GDM1 (cell line): Measurements from ENCODE around the gene TRAK1.
"Not testable (repeated sequence)": the region's sequence is repeated elsewhere in the genome, so short reads cannot be mapped to it uniquely, and the experiment has no call there.

ENCODE experiments used
- DNase-seq: peaks from one replicate; lab custom pipeline; 2025; lab: John Stamatoyannopoulos, UW

Gene TRAK1, protein sequence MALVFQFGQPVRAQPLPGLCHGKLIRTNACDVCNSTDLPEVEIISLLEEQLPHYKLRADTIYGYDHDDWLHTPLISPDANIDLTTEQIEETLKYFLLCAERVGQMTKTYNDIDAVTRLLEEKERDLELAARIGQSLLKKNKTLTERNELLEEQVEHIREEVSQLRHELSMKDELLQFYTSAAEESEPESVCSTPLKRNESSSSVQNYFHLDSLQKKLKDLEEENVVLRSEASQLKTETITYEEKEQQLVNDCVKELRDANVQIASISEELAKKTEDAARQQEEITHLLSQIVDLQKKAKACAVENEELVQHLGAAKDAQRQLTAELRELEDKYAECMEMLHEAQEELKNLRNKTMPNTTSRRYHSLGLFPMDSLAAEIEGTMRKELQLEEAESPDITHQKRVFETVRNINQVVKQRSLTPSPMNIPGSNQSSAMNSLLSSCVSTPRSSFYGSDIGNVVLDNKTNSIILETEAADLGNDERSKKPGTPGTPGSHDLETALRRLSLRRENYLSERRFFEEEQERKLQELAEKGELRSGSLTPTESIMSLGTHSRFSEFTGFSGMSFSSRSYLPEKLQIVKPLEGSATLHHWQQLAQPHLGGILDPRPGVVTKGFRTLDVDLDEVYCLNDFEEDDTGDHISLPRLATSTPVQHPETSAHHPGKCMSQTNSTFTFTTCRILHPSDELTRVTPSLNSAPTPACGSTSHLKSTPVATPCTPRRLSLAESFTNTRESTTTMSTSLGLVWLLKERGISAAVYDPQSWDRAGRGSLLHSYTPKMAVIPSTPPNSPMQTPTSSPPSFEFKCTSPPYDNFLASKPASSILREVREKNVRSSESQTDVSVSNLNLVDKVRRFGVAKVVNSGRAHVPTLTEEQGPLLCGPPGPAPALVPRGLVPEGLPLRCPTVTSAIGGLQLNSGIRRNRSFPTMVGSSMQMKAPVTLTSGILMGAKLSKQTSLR

GRCh38 chr3:42090973-42091731 lies at the start of gene TRAK1:
TRAK1 (plus strand) TSS chr3:42091357; CDS start chr3:42091470, 113 bp downstream.
- DNase-seq = no peak

DNA sequence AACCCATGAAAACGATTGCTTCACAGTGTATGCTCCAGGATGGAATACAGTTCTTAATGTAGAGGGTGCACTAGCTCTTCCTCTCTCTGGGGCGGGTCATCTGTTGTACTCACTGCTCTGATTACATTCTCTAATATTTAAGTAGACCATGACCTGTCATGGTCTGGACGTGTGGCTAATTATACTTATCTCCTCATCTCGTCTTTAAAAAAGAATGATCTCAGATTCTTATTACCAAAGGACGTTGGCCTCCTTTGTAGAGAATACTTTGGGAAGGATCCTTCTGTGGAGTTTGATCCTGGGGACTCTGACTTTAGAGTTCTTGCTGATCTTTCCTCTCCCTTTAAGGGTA lies 48.4 kb upstream of the TRAK1 start:
- DNase-seq = no peak

GRCh38 chr3:42043099-42043813 lies 47.9 kb upstream of the TRAK1 start:
- DNase-seq = no peak

DNA sequence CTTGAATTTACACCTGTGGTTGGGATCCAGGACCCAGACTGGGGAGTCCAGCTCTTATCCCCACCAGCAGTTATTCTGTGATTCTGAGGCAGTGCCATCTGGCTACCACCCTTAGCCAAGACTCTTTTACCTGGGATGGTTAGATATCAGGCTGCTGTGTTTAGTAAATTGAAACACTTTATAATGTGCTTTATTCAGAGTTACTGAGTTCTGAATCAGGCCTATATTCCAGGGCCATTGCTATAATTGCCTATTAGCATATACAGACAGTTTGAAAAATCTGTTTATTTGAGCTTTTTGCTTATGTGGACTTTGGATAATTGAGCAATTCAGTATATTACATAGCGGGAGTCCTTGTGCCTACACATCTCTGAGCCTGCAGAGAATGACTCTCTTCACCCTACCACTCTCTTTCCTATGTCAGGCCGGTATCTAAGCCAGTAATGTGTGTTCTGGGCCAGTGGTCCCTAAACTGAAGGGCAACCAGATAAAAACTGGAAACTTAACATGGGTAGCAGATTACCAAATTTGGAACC lies 45.4 kb upstream of the TRAK1 start:
- no peak for DNase-seq

DNA sequence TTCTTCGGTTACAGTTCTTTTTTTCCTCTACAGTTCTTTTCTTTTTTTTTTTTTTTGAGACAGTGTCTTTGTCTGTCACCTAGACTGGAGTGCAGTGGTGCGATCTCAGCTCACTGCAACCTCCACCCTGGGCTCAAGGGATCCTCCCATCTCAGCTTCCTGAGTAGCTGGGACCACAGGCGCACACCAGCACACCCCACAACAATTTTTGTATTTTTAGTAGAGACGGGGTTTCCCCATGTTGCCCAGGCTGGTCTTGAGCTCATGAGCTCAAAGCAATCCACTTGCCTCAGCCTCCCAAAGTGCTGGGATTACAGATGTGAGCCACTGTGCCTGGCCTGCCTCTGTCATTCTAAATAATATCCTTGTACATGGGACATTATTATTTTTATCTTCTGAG lies 42.6 kb upstream of the TRAK1 start:
- not testable (repeated sequence) for DNase-seq

GRCh38 chr3:42050126-42050525 lies 41.0 kb upstream of the TRAK1 start:
- DNase-seq = no peak

DNA sequence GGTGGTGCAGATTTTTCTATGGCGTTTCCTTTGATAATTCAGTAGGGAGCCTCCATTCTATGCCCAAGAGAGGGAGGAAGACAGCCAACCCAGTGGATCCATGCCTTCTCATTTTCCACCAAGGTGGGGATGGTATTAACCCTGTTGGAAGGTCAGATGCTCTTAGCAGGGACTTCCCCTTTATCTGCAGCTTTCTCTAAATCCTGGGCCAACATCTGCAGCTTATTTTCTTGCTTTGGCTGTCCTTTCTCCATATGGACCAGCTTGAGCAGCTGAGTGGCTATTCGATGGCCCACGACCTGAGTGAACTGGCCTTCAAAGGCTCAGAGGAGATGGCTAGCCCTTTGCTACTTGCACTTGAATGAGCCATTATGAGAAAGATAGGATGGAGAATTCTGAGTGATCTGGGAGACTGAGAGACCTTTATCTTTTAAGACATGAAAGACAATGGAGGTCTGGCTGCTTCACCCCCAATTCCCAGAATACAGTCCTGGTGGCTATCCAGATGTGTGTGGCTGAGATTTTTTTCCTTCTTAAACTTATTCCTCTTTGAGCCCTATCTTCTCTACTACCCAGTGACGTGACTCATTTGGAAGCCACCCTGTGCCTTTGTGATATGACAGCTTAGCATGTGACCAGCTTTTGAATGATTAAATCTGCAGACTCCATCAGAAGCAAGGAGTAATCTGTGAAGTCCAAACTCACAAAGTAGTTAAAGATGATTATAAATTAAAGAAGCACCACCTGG lies 39.6 kb upstream of the TRAK1 start:
- DNase-seq = no peak

DNA sequence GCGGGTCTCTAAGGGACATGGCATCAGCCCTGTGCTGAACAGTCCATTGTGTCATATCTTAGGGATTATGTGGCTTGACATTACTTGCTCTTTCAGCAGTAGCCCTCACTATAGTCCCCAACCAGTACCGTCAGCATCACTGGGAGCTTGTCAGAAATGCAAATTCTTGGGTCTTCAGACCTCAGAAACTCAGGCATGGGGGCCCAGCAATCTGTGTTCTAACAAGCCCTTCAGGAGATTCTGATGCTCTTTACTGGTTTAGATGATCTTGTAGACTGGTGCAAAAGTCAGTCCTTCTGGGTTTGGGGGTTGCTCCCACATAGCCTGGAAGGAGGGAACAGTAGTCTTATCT lies 39.0 kb upstream of the TRAK1 start:
- no peak for DNase-seq

DNA sequence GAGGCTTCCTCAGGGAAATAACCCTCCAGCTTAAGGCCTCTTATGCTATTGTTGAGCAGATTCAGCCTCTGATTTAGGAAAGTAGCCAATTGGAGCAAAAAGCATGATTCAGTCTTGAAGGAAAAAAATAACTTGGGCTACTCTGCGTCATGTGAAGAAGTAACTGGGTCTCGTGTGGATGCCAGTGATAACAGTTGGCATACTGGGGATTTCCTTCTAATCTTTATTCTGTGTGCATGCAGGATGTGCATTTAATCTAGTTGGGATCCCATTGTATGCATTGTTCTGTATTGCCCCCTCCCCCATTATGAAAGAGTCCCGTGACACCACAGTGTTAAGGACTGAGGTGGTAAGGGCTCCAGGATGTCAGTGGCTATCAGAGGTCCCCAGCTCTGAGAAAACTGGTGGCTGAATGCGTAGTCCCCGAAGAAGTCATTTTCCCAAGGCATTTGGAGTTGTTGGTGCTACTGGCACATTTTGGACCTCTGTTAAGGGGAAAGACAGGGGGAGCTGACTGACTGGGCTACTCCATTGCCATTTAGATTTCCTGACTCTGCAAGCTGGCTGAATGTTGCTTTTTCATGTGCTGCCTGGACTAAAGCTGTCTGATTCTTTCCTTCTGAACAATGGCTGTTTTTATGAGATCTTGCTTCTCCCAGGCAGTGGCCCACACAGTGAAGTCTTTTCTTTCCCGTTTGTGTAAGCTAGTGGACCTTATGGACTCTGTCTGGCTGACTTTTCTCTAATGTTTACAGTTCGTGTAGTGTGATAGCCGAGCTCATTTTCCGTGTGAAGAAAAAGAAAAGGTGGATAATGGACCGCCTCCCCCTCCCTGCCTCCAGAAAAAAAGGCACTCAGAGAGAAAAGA lies 38.4 kb upstream of the TRAK1 start:
- no peak for DNase-seq

GRCh38 chr3:42053476-42053875 lies 37.7 kb upstream of the TRAK1 start:
- DNase-seq = no peak

DNA sequence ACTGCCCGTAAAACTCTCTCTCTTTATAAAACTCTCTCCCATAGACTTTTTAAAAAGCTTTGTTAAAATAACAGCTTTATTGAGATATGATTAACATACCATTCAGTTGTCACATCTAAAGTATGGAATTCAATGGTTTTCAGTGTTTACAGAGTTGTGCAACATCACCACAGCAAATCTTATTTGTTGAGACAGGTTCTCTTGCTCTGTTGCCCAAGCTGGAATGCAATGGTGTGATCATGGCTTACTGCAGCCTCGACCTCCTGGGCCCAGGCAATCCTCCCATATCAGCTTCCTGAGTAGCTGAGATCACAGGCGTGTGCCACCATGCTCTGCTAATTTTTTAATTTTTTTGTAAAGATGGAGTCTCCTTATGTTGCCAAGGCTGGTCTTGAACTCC lies 35.9 kb upstream of the TRAK1 start:
- DNase-seq = no peak

DNA sequence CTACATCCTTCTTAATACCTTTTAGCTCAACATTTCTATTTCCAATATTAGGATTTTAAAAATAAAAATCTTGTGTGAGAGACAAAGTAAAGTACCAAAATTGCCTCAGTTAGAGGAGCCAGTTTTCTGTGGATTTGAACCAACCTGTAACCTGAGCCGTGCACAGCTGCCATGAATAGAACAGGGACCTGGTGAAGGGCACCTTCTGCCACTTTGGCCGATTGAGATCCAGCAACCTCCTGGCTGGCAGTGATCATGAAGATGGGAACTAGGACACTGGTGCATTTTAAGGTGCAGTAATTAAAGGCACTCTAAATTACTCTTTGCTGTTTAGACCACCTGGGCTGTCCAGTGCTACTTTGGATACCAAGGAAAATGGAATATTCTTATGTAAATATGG lies 34.3 kb upstream of the TRAK1 start:
- no peak for DNase-seq

DNA sequence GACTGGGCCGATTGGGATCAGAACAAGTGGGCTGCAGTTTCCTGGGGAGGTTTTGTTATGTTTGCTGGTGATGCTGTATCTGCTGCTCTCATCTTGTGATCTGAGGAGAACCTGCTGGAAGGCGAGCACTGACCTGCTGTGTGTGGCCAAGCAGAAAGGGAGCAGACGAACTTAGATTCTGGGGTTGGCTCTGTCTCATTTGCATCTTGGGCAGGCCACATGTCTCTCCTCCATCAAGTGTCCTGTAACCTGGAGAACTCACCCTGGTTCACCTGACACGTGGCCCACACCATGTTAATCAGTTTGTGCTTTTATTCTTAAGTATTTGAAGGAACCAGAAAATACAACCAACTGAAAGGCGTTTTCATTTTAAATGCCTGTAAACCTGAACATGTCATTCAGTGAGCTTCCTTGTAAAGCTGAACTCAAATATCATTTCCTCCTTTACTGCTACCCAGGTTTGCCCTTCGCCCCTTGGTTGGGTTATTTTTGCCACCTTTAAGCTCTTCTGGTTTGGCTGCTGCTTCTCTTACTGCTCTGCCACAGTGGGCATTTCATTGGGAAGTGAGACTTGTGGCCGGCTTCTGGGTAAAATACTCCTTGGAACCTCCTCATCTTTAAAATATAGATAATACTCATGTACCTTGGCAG lies 33.5 kb upstream of the TRAK1 start:
- DNase-seq = no peak

GRCh38 chr3:42061025-42061712 lies 30.0 kb upstream of the TRAK1 start:
- DNase-seq = no peak

DNA sequence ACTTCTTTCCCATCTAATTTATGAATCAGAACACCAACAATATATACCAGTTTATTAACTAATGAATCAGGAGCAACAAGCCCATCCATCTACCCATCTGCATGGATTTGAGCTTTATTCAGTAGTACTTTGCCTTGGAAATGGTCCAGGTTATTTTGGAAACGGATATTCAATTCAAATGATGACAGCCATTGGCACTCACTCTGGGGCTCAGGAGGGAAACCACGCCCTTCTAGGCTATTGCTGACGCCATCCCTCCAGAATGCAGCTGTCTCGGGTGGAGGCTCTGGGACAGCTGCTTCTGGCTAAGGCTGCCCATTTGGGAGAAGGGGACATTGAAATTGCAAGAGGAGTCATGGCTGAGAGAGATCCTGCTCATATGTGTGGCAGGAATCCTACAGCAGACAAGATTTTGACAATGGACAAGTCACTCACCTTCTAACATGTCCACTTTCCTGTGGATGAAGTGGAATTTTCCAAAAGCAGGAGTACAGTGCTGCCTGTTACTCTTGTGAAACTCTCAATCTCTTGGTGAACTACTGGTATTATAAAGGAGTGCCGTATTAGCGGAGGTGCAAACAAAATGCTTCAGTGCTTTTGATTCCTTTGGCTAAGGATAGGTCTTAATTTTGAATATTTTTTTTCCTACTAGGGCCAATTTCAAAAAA lies 29.3 kb upstream of the TRAK1 start:
- no peak for DNase-seq

GRCh38 chr3:42062464-42062863 lies 28.7 kb upstream of the TRAK1 start:
- DNase-seq = no peak

- no peak for DNase-seq
Measured at GRCh38 chr3:42063888-42064287, 27.3 kb upstream of the TRAK1 start.

DNA sequence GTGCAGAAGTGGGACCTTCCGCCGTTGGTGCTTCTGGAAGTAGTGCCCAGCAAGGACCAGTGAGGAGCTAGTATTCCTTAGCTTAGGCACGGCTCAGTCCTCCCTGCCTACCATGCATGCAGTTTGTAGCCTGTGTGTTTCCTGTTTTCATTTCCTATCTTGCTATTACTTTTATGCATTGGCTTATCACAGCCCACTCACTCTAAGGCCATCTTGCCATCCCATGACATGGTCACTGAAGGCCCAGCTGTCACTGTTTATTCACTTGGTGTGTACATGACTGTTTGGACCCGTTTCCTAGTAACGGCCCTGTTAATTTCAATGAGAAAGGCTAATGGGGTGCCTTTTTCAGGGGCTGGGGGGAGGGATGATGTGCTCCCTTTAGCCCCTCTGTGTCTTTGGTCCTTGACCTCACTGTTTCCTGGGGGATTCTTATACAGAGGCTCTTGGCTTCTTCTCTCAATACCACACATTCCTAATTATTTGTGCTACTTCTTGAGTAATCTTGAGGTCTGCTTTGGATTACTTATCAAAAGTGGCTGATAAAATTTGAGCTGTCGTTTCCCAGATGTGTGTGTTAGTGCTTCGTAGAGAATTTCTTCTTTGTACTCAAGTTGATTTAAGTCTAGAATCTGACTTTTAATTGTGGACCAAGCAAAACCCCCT lies 24.5 kb upstream of the TRAK1 start:
- DNase-seq = no peak
